Sigmoid colon (tissue), 3 donors: ENCODE data around the gene CCDC60.

Experiments
- POLR2A ChIP-seq, 2 donors: fragments of 450-650 bp; IDR thresholded peaks; one replicate each; pipeline ENCODE4 v1.6.1; 2016; ENCODE audit warnings: antibody characterized with exemption in 2 of 2, mild to moderate bottlenecking in 2 of 2, moderate library complexity in 2 of 2
- TF ChIP-seq, protein P1 (sequence below), 4 experiments: fragments of 450-650 bp in 3 of 4; fragments of 200-600 bp in 1 of 4; IDR thresholded peaks; one replicate each; pipeline ENCODE4 v1.5.1; 2016 to 2019; ENCODE audit warnings: antibody characterized with exemption in 4 of 4, mild to moderate bottlenecking in 3 of 4, moderate library complexity in 2 of 4

DNA sequence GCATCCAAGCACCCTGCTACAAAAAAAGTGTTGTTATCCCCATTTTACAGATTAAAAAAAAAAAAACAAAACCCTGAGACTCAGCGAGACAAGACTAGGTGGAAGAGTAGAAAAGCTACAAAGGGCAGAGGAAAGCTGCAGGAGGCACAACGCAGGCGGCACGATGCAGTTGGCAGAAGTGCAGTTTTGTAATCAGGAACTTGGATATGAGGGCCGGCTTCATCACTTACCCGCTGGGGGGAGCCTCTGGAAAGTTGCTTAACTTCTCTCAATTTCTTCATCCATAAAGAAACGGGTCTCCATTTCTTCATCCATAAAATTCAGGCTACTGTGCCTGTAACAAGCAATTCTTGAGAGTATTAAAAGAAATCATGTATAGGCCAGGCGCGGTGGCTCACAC is 33.1 kb upstream of the CCDC60 start:
- TF ChIP-seq, protein P1, sequence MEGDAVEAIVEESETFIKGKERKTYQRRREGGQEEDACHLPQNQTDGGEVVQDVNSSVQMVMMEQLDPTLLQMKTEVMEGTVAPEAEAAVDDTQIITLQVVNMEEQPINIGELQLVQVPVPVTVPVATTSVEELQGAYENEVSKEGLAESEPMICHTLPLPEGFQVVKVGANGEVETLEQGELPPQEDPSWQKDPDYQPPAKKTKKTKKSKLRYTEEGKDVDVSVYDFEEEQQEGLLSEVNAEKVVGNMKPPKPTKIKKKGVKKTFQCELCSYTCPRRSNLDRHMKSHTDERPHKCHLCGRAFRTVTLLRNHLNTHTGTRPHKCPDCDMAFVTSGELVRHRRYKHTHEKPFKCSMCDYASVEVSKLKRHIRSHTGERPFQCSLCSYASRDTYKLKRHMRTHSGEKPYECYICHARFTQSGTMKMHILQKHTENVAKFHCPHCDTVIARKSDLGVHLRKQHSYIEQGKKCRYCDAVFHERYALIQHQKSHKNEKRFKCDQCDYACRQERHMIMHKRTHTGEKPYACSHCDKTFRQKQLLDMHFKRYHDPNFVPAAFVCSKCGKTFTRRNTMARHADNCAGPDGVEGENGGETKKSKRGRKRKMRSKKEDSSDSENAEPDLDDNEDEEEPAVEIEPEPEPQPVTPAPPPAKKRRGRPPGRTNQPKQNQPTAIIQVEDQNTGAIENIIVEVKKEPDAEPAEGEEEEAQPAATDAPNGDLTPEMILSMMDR (IDR thresholded peaks at IDR 0.05), result no peak
- TF ChIP-seq POLR2A (IDR thresholded peaks at IDR 0.05), result no peak
